ENCODE data around the gene MAGEA3.
"Not testable (repeated sequence)": the region's sequence is repeated elsewhere in the genome, so short reads cannot be mapped to it uniquely, and the experiment has no call there.

Gene MAGEA3, protein sequence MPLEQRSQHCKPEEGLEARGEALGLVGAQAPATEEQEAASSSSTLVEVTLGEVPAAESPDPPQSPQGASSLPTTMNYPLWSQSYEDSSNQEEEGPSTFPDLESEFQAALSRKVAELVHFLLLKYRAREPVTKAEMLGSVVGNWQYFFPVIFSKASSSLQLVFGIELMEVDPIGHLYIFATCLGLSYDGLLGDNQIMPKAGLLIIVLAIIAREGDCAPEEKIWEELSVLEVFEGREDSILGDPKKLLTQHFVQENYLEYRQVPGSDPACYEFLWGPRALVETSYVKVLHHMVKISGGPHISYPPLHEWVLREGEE

DNA sequence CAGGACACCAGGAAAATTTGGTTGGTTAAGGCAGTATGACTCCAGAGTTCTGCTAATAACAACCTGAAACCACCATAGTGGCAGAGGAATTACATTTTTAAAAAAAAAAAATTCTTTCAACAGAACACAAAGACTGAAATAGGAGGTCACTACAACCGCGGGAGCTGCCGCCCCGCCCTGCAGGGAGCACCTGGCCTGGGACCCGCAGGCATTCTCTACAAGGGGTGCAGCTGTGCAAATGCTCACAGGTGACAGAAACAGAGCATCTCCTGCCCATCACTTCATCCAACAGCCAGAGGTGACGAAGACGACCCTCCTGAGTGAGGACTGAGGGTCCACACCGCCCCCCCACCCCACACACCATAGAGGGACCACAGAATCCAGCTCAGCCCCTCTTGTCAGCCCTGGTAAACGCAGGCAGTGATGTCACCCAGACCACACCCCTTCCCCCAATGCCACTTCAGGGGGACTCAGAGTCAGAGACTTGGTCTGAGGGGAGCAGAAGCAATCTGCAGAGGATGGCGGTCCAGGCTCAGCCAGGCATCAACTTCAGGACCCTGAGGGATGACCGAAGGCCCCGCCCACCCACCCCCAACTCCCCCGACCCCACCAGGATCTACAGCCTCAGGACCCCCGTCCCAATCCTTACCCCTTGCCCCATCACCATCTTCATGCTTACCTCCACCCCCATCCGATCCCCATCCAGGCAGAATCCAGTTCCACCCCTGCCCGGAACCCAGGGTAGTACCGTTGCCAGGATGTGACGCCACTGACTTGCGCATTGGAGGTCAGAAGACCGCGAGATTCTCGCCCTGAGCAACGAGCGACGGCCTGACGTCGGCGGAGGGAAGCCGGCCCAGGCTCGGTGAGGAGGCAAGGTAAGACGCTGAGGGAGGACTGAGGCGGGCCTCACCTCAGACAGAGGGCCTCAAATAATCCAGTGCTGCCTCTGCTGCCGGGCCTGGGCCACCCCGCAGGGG lies at the start of gene MAGEA3:
Gene MAGEA3 (plus strand): TSS at position 843 of the 980 bp plus-strand sequence. CDS start 2,039 bp downstream, outside the sequence.
- not testable (repeated sequence) for DNase-seq (ENCODE audit: low read depth, low spot score)

DNA sequence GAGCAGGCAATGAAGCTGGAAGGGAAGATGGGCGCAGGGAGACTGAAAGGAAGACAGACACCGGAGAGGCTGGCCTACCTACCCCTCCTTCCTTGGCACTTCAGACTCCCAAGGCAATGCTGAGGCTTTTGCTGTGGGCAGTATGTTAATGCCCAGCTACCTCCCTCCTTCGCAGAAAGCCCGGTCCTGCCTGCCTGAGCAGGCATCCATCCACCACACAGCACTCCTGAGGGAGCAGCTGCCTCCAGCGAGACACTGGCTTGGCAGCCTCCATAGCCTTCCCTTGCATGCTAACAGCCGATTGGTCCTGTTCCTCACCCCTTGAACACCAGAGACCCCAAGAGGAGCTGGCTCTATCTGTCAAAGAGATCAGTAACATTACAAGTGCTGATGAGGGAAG lies 46.5 kb upstream of the MAGEA3 start:
- no peak for DNase-seq (ENCODE audit: low read depth, low spot score)

DNA sequence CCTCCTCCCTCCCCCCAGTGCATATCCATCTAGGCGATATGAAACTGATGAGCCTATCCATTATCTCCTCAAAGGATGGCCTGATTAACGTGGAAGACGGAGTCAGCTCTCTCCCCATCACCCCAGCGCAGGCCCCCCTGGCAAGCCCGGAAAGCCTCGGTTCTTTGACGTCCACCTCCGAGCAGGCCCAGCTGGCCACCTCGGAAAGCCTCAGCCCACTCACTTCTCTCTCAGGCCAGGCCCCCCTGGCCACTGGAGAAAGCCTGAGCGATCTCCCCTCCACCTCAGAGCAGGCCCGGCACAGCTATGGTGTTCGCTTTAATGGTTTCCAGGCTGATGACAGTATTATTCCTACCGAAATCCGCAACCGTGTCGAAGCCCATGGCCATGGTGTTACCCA lies 46.1 kb upstream of the MAGEA3 start:
- DNase-seq (ENCODE audit: low read depth, low spot score): no peak

DNA sequence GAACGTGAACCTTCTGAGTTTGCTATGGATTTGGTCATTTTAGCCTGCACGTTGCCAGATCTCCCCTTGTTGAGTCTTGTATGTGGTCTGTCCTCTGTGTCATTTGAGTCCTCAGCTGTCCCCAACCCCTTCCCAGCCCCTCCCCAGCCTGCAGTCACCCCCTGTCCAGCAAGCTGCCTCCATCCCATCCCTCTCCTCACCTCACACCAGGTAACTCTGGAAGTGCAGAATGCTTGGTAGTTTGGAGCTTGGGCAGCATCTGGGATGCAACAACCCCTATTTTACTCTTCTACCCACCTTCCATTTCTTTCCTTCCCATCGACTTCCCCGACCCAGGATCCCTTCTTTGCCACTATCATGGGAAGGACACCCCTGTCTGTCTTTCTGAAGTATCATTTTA lies 42.5 kb upstream of the MAGEA3 start:
- DNase-seq (ENCODE audit: low read depth, low spot score): no peak

DNA sequence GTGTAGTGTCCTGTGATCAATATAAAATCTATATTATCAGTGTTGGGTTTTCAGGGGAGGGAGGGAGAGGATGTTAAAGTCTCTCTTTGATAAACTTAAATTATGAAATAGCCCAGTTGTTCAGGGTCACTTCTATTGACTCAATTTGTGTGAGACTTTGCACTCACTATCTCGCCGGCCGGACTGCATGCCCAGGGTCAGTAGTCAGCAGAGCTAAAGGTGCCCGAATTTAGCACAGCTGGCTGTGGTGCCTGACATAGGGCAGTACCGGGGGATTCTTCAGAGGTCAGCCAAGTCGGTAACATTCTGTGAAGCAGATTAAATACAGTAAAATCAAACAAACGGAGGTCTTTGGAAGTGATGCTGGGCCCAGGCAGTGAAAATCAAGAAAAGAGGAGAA lies 41.7 kb upstream of the MAGEA3 start:
- no peak for DNase-seq (ENCODE audit: low read depth, low spot score)

DNA sequence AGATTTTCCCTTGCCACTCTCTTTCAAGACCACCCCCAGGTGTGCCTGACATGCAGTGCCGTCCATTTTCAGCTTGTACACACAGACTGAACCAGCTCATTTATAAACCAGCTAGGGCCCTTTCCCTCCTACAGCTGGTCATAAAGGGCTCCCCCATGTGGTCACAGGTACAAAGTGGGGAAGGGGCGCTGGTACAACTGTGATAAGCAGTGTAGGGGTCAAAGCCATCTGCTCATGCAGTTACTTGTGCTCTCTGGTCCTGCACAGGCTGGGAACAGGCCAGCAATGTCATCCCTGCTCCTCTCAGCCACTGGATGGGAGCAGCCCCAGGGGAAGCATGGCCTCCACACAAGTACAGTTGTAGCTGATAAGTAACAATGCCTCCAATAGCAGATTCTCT lies 40.3 kb upstream of the MAGEA3 start:
- no peak for DNase-seq (ENCODE audit: low read depth, low spot score)

DNA sequence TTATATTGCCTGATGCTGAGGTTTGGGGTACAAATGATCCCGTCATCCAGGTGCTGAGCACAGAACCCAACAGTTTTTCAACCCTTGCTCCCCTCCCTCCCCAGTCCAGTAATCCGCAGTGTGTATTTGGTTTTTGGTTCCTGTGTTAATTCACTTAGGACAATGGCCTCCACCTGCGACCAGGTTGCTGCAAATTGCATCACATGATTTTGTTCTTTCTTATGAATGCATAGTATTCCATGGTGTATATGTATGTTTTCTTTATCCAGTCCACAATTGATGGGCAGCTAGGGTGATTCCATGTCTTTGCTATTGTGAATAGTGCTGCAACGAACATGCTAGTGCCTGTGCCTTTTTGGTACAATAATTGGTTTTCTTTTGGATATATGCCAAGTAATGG lies 35.5 kb upstream of the MAGEA3 start:
- no peak for DNase-seq (ENCODE audit: low read depth, low spot score)

DNA sequence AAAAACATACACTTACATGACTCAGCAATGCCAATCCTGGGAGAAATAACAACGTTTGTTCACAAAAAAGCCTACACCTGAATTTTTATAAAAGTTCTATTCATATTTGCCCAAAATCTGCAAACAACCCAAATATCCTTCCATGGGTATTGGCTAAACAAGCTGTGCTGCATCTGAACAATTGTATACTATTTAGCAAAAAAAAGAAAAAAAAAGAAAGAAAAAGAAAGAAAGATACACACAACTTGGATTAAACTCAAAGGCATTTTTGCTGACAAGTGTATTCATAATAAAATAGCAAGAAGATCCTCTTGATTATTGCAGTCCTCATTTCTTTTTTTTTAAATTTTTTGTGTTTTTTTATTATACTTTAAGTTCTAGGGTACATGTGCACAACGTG lies 24.5 kb upstream of the MAGEA3 start:
- DNase-seq (ENCODE audit: low read depth, low spot score): no peak

DNA sequence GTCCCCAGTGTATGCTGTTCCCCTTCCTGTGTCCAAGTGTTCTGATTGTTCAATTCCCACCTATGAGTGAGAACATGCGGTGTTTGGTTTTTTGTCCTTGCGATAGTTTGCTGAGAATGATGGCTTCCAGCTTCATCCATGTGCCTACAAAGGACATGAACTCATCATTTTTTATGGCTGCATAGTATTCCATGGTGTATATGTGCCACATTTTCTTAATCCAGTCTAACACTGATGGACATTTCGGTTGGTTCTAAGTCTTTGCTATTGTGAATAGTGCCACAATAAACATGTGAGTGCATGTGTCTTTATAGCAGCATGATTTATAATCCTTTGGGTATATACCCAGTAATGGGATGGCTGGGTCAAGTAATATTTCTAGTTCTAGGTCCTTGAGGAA lies 23.9 kb upstream of the MAGEA3 start:
- DNase-seq (ENCODE audit: low read depth, low spot score): not testable (repeated sequence)

DNA sequence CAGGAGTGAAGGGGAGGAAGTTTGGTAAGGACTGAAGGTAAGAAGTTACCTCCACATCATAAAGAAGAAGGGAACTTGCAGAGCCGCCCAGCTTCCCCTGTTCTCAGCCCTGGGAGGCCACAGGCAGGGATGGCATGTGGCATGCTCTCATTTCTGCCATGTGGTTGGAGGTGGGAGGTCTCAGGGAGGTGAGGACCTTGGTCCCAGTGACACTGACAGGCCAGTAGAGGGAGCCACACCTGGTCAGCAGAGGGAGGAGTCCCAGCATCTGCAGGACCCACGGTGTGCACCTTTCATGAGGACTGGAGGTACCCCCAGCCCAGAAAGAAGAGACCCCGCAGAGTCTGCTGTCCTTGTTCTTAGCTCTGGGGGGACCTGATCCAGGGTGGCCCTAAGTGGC lies 17.6 kb upstream of the MAGEA3 start:
- DNase-seq (ENCODE audit: low read depth, low spot score): not testable (repeated sequence)

DNA sequence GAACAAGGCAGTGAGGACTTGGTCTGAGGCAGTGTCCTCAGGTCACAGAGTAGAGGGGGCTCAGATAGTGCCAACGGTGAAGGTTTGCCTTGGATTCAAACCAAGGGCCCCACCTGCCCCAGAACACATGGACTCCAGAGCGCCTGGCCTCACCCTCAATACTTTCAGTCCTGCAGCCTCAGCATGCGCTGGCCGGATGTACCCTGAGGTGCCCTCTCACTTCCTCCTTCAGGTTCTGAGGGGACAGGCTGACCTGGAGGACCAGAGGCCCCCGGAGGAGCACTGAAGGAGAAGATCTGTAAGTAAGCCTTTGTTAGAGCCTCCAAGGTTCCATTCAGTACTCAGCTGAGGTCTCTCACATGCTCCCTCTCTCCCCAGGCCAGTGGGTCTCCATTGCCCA lies 1.8 kb downstream of the MAGEA3 start:
- not testable (repeated sequence) for DNase-seq (ENCODE audit: low read depth, low spot score)

DNA sequence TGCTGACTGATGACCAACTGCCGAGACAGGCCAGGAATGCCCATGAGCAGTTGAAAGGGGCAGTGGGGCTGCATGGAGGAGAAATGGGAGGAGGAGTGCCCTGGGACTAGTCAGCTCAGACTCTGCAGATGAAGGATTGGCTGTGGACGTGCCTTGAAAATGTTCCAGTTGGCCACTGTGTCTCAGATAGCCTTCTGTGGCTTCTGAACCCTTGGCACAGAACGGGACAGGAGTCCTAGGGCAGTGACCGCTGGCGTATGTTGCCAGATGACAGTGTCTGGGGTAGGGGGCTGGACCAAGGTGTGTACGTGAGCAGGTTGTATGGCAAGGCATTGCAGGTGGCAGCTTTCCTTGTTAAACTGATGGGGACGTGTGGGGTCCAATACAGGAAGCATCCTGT lies 7.9 kb downstream of the MAGEA3 start:
- not testable (repeated sequence) for DNase-seq (ENCODE audit: low read depth, low spot score)

DNA sequence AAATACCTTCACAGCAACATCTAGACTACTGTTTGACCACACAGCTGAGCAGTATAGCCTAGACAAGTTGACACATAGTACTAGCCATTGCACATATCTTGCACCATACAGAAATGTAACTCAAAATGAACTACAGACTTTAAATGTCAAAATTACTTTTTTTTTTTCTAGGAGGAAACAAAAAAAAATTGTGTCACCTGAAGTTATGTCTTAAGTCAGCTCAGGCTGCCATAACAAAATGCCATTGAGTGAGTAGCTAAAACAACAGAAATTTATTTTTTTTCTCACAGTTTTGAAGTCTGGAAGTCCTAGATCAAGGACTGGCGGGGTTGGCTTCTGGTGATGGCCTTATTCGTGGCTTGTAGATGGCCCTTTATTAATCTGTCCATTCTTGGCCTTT lies 10.6 kb downstream of the MAGEA3 start, which contains the start of gene CSAG2:
Gene CSAG2 (minus strand): TSS at position 101 of the 400 bp plus-strand sequence. CDS start 161 bp downstream, outside the sequence.
- DNase-seq (ENCODE audit: low read depth, low spot score): not testable (repeated sequence)

DNA sequence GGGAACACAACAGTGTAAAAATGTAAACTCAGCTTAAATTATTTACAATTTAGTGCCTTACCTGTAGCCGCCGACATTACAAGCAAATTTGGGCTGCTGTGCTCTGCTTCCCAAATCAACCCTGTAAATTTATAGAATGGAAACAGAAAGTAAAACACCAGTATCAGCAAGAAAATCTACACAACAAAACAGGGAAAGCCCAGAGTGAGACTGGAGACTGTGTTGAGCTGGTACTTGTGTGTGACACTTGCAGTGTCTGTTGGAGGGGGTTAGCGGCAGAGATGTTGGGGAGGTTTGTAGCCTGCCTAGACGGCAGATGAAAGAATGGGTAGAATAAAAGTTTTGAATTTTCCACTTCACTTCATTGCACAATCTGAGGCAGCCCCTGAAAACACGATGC lies 14.6 kb downstream of the MAGEA3 start:
- not testable (repeated sequence) for DNase-seq (ENCODE audit: low read depth, low spot score)

DNA sequence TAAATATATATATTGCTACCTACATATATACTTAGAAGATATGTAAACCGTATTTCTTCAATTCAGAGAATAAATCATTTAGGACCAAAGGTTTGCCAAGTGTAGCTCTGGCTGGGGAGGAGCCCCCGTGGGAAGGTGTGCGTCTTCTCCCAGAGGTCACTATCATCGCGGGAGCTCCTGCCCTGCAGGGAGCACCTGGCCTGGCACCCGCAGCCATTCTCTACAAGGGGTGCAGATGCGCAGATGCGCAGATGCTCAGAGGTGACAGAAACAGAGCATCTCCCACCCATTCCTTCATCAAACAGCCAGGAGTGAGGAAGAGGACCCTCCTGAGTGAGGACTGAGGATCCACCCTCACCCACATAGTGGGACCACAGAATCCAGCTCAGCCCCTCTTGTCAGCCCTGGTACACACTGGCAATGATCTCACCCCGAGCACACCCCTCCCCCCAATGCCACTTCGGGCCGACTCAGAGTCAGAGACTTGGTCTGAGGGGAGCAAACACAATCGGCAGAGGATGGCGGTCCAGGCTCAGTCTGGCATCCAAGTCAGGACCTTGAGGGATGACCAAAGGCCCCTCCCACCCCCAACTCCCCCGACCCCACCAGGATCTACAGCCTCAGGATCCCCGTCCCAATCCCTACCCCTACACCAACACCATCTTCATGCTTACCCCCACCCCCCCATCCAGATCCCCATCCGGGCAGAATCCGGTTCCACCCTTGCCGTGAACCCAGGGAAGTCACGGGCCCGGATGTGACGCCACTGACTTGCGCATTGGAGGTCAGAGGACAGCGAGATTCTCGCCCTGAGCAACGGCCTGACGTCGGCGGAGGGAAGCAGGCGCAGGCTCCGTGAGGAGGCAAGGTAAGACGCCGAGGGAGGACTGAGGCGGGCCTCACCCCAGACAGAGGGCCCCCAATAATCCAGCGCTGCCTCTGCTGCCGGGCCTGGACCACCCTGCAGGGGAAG lies 15.5 kb downstream of the MAGEA3 start, which contains the start of gene MAGEA2B:
Gene MAGEA2B (plus strand): TSS at position 814 of the 973 bp plus-strand sequence. CDS start 2,479 bp downstream, outside the sequence.
- DNase-seq (ENCODE audit: low read depth, low spot score): not testable (repeated sequence)

DNA sequence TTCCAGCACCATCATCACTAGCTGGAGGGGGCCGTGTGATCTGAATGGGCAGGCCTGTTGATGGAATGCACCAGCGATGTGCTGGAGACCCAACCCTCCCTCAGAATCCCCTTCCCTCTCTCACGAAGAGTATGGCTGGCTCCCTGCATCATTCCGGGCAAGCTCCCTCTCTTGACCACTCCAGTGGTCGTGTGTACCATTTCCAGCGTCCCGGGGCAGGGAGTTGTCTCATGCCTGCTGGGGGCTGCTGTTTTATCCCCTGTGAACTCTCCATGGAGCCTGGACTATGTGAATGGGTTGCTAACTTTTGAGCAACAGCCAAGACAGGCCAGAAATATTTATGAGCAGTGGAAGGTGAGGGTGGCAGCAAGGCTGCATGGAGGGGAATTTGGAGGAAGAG lies 26.8 kb downstream of the MAGEA3 start:
- DNase-seq (ENCODE audit: low read depth, low spot score): no peak

DNA sequence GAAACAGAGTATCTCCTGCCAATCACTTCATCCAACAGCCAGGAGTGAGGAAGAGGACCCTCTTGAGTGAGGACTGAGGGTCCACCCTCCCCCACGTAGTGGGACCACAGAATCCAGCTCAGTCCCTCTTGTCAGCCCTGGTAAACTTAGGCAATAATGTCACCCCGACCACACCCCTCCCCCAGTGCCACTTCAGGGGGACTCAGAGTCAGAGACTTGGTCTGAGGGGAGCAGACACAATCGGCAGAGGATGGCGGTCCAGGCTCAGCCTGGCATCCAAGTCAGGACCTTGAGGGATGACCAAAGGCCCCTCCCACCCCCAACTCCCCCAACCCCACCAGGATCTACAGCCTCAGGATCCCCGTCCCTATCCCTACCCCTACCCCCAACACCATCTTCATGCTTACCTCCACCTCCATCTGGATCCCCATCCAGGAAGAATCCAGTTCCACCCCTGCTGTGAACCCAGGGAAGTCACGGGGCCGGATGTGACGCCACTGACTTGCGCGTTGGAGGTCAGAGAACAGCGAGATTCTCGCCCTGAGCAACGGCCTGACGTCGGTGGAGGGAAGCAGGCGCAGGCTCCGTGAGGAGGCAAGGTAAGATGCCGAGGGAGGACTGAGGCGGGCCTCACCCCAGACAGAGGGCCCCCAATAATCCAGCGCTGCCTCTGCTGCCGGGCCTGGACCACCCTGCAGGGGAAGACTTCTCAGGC lies 34.8 kb downstream of the MAGEA3 start, which contains the start of the genes CSAG1 and MAGEA12:
Gene CSAG1 (minus strand): TSS at position 461 of the 715 bp plus-strand sequence. CDS start 1,261 bp downstream, outside the sequence.
Gene MAGEA12 (plus strand): TSS at position 497 of the 715 bp plus-strand sequence. CDS start 2,405 bp downstream, outside the sequence.
- no peak for DNase-seq (ENCODE audit: low read depth, low spot score)

DNA sequence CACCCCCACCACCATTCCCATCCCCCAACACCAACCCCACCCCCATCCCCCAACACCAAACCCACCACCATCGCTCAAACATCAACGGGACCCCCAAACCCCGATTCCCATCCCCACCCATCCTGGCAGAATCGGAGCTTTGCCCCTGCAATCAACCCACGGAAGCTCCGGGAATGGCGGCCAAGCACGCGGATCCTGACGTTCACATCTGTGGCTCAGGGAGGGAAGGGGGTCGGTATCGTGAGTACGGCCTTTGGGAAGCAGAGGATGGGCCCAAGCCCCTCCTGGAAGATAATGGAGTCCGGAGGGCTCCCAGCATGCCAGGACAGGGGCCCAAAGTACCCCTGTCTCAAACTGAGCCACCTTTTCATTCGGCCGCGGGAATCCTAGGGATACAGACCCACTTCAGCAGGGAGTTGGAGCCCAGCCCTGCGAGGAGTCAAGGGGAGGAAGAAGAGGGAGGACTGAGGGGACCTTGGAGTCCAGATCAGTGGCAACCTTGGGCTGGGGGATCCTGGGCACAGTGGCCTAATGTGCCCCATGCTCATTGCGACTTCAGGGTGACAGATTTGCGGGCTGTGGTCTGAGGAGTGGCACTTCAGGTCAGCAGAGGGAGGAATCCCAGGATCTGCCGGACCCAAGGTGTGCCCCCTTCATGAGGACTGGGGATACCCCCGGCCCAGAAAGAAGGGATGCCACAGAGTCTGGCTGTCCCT lies 35.7 kb downstream of the MAGEA3 start:
- DNase-seq (ENCODE audit: low read depth, low spot score): not testable (repeated sequence)

DNA sequence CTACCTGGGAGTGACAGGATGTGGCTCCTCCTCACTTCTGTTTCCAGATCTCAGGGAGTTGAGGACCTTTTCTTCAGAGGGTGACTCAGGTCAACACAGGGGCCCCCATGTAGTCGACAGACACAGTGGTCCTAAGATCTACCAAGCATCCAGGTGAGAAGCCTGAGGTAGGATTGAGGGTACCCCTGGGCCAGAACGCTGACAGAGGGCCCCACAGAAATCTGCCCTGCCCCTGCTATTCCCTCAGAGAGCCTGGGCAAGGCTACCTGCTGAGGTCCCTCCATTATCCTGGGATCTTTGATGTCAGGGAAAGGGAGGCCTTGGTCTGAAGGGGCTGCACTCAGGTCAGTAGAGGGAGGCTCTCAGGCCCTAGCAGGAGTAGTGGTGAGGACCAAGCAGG lies 36.5 kb downstream of the MAGEA3 start:
- no peak for DNase-seq (ENCODE audit: low read depth, low spot score)
